Measurements from ENCODE around the gene CACNG4. TPM values are rescaled to one million over a fixed set of nuclear protein-coding genes. Genes with fewer than 3 reads are reported as not detected.

CACNG4 gene
- polyA plus RNA-seq, 2 of the 4 experiments (the other 2 are of a cell fraction) = 6.2 to 10.2 TPM

GRCh38 chr17:67041531-67041930, 77.0 kb downstream of the CACNG4 start:
- TF ChIP-seq ZNF302 (CRISPR knock-in tag; IDR thresholded peaks at IDR 0.05) (no peak), RCOR1 (IDR thresholded peaks at IDR 0.05; ENCODE audit: low read depth, low read length) (no peak), MAX (IDR thresholded peaks at IDR 0.05) (no peak), MAZ (IDR thresholded peaks at IDR 0.05; ENCODE audit: borderline replicate concordance, low read depth, low read length) (no peak), FOSL2 (IDR thresholded peaks at IDR 0.05) (no peak), FOSL2 (CRISPR knock-in tag; IDR thresholded peaks at IDR 0.05) (no peak), USF2 (IDR thresholded peaks at IDR 0.05) (no peak), REST (IDR thresholded peaks at IDR 0.05) (no peak), HOXB5 (CRISPR knock-in tag; IDR thresholded peaks at IDR 0.05) (no peak)
- no peak for DNase-seq (ENCODE audit: low read depth in 1 of 2, low spot score in 1 of 2)
- no peak overlapping the region for H3K27ac ChIP-seq
- H3K9me3 ChIP-seq = no peaks in the 10 kb centered on the region
- ChIA-PET CTCF (interaction anchor here (0.9 to 1.1 kb wide), 3 partner anchors 13 to 58 kb away, joined by 3 read pairs; no protein-coding TSS in a partner anchor), POLR2A (no interaction called here)
- no peaks in the 10 kb centered on the region for H3K4me1 ChIP-seq
- no peak for ATAC-seq
- WGBS (ENCODE audit: missing lambda C conversion rate) = 71% methylated on average over 7 of the region's 7 CpGs
- no peak overlapping the region for H3K4me2 ChIP-seq
- H3K4me3 ChIP-seq = no peak overlapping the region
- no peak for FAIRE-seq

- Histone ChIP-seq H3K4me2 (no peak overlapping the region), H3K4me3 (no peak overlapping the region), H3K4me1 (no peaks in the 10 kb centered on the region), H3K9me3 (no peaks in the 10 kb centered on the region; the same call in 2 of the 3 replicates), H3K27ac (no peak overlapping the region)
- no peak for DNase-seq (ENCODE audit: low read depth in 1 of 2, low spot score in 1 of 2)
- ChIA-PET CTCF (interaction anchor here (0.6 to 1.1 kb wide), 5 partner anchors 12 to 233 kb away, joined by 3 read pairs; no protein-coding TSS in a partner anchor), POLR2A (no interaction called here)
- FAIRE-seq = no peak
- WGBS (ENCODE audit: missing lambda C conversion rate) = 66% methylated on average over 11 of the region's 11 CpGs
- no peak for TF ChIP-seq JUN (IDR thresholded peaks at IDR 0.05)
- TF ChIP-seq RNF2 (IDR thresholded peaks at IDR 0.05; ENCODE audit: borderline replicate concordance, low read depth) = no peak
- no peak for ATAC-seq
These were observed 77.7 kb downstream of the CACNG4 start for GRCh38 chr17:67041941-67042899.

GRCh38 chr17:67043283-67043682, 78.8 kb downstream of the CACNG4 start:
- Histone ChIP-seq H3K4me2 (no peak overlapping the region), H3K4me1 (no peaks in the 10 kb centered on the region), H3K9me3 (peaks cover 9% of the 10 kb centered on the region), H3K4me3 (no peak overlapping the region), H3K27ac (no peak overlapping the region)
- 62% methylated on average over 12 of the region's 12 CpGs for WGBS (ENCODE audit: missing lambda C conversion rate)
- ChIA-PET CTCF (interaction anchor here (0.6 to 1.4 kb wide), 4 partner anchors 8 to 232 kb away, joined by 3 to 5 read pairs (median 4); no protein-coding TSS in a partner anchor), POLR2A (no interaction called here)
- TF ChIP-seq POLR2A (IDR thresholded peaks at IDR 0.05; ENCODE audit: low read length) (no peak), CBX8 (IDR thresholded peaks at IDR 0.05) (no peak), RFX5 (IDR thresholded peaks at IDR 0.05) (no peak), RNF2 (IDR thresholded peaks at IDR 0.05; ENCODE audit: borderline replicate concordance, low read depth) (no peak), ZNF302 (CRISPR knock-in tag; IDR thresholded peaks at IDR 0.05) (no peak), HES2 (IDR thresholded peaks at IDR 0.05) (no peak), HDAC2 (IDR thresholded peaks at IDR 0.05) (no peak), CBX2 (IDR thresholded peaks at IDR 0.05; ENCODE audit: borderline replicate concordance, low read depth) (no peak), ELK1 (IDR thresholded peaks at IDR 0.05; ENCODE audit: low read depth, low read length) (no peak), RCOR1 (IDR thresholded peaks at IDR 0.05; ENCODE audit: low read depth, low read length) (no peak), FOXS1 (CRISPR knock-in tag; IDR thresholded peaks at IDR 0.05) (no peak), PBX3 (IDR thresholded peaks at IDR 0.05) (no peak), HOXA7 (CRISPR knock-in tag; IDR thresholded peaks at IDR 0.05) (no peak), EHF (CRISPR knock-in tag; IDR thresholded peaks at IDR 0.05) (no peak), HOXB5 (CRISPR knock-in tag; IDR thresholded peaks at IDR 0.05) (no peak), PHF8 (IDR thresholded peaks at IDR 0.05; ENCODE audit: borderline replicate concordance, low read depth) (no peak), EHMT2 (IDR thresholded peaks at IDR 0.05; ENCODE audit: low read depth) (no peak), KDM5A (IDR thresholded peaks at IDR 0.05) (no peak)
- FAIRE-seq = no peak
- no peak for DNase-seq (ENCODE audit: low read depth in 1 of 2, low spot score in 1 of 2)
- ATAC-seq = no peak

Data from A549 (cell line).